ENCODE data around the gene OTOL1.

OTOL1 gene

DNA sequence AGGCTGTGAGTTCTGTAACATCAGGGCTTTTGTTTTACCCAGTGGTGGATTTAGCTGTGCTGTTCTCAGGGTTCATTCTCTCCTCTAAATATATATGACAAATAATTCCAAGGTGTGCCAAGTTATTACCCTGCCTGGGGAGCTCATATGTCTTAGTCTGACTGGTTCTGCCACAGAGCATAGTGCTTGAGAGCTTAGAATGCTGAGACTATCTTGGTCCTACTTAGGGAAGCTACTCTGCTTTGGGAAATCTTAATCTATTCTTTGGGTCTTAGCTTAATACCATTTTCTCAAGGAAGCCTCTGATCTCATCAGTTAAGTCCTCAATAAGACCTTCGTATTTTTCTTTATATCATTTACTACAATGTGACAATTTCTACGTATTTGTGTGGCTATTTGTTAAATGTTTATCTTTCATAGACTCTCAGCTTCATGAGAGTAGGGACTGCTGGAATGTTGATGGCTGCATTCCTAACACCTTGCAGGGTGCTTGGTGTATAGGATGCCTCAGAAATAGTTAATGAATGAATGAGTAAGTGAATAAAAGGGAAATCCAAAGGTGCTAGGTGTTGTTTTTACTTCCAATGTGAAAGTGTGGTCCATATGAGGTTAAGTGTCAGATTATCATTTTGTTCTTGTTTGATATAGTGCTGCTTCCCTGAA, 1.8 kb downstream of the OTOL1 start:
- TF ChIP-seq, protein P1, sequence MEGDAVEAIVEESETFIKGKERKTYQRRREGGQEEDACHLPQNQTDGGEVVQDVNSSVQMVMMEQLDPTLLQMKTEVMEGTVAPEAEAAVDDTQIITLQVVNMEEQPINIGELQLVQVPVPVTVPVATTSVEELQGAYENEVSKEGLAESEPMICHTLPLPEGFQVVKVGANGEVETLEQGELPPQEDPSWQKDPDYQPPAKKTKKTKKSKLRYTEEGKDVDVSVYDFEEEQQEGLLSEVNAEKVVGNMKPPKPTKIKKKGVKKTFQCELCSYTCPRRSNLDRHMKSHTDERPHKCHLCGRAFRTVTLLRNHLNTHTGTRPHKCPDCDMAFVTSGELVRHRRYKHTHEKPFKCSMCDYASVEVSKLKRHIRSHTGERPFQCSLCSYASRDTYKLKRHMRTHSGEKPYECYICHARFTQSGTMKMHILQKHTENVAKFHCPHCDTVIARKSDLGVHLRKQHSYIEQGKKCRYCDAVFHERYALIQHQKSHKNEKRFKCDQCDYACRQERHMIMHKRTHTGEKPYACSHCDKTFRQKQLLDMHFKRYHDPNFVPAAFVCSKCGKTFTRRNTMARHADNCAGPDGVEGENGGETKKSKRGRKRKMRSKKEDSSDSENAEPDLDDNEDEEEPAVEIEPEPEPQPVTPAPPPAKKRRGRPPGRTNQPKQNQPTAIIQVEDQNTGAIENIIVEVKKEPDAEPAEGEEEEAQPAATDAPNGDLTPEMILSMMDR (IDR thresholded peaks at IDR 0.05; ENCODE audit: insufficient read depth, low read depth, low read length, missing control alignments), result no peak
- no peak overlapping the region for H3K4me3 ChIP-seq (ENCODE audit: low read length)
- peak; percentile 6 for DNase-seq (ENCODE audit: low read depth)

DNA sequence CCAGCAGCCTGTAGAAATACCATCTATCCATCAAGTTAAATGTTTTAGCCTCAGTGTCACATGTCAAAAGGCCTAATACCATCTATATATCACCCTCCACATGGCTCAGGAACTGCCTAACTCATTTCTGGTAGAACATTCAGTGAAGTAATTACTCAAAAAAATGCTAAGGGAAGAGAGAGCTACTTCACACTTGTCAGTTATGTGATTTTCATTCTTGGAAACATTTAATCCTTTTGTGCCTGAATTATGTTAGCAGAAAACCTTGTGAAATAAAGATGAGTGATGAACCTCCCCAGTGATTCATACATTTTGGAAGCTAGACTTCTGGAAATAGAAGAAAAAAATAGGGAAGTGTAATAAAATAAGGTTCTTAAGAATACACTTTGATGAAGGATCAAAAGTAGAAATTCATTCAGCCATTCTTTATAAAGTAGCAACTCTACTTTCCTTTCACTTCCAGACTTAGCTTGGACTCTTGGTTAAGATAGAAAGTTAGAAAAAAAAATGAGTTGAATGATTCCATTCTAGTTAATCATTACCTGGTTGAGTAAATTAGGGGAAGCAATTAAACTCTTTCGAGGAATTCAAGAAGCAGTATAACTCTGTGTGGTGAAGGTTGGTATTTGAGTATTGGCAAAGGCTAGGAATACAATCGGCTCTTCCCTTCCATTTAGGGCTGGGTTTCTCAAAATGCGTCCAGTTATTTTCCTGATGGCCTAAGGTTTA, 3.6 kb downstream of the OTOL1 start:
- TF ChIP-seq, protein P1 (IDR thresholded peaks at IDR 0.05; ENCODE audit: insufficient read depth, low read depth, low read length, missing control alignments), result no peak
- peak; percentile 42 for DNase-seq (ENCODE audit: low read depth)
- no peak overlapping the region for H3K4me3 ChIP-seq (ENCODE audit: low read length)

DNA sequence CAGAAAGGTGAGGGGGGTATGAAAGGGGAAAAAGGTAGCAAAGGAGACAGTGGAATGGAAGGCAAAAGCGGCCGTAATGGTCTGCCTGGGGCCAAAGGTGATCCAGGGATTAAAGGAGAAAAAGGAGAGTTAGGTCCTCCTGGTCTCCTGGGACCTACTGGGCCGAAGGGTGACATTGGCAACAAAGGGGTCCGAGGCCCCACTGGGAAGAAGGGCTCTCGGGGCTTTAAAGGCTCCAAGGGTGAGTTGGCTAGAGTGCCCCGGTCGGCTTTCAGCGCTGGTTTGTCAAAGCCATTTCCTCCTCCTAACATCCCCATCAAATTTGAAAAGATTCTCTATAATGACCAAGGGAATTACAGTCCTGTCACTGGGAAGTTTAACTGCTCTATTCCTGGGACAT, 6.7 kb downstream of the OTOL1 start:
- H3K4me3 ChIP-seq (ENCODE audit: low read length), result no peak overlapping the region
- TF ChIP-seq, protein P1 (IDR thresholded peaks at IDR 0.05; ENCODE audit: insufficient read depth, low read depth, low read length, missing control alignments), result no peak
- DNase-seq (ENCODE audit: low read depth), result no peak

DNA sequence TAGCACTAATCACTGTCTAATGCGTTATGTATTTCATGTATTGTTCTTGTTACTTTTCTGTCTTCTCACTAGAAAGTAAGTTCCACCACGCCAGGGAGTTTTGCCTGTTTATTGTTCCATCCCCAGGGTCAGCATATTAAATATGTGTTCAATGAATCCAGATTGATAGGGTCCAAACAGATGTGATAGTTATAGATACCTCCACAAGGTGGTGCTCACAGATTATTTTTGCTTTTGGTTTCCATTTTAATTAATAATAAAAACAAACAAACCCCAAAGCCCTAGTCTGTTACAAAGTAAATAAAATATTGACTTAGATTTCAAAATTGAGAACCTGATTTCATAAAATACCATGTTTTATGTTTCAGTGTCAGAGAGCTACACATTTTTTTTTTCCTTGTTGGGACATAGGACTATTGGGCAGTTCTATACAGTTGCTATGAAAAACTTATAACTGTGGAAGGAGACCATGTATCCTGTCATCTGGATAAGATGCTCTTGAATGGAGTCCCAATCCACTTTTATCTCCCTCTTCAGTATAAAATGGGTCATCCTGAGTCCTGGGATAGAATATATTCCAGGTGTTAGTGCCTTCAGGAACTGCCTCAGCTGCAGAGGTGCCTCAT, 12.4 kb downstream of the OTOL1 start:
- TF ChIP-seq, protein P1 (IDR thresholded peaks at IDR 0.05; ENCODE audit: insufficient read depth, low read depth, low read length, missing control alignments), result peak; percentile 33
- H3K4me3 ChIP-seq (ENCODE audit: low read length), result no peak overlapping the region
- DNase-seq (ENCODE audit: low read depth), result peak; percentile 19

DNA sequence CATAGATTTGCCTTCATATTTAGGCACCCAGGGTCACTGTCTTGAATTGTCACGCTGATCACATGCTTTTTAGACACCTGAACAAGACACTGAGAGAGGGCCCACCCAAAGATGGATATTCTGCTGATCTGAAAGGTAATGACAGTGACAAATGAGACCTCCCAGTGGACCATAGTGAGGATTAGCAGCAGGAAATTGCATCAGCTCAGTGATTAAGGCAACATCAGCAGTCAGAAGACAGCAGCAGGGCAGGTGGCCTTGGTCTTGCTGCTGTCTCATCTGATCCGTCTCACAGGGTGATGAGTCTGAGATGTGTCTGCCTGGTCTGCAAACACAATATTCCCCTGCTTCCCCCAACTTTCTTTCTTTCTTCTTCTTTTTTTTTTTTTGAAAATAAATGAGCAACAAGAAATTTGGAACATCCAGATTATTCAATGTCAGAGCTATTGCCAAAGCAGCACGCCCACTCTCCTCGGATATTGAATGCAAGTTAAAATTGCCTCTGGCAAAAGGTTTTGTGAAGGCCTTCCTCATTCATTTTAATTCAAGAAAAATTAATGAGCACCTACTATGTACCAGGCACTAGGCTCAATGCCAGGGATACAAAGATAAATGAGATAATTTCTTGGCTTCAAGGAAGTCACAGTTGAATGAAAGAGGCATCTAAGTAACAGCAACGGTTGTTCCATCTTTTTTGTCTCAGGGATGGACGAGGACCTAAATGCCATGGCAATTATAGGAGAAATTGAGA, 14.1 kb downstream of the OTOL1 start:
- TF ChIP-seq, protein P1 (IDR thresholded peaks at IDR 0.05; ENCODE audit: insufficient read depth, low read depth, low read length, missing control alignments), result no peak
- H3K4me3 ChIP-seq (ENCODE audit: low read length), result no peak overlapping the region
- DNase-seq (ENCODE audit: low read depth), result peak; percentile 2

DNA sequence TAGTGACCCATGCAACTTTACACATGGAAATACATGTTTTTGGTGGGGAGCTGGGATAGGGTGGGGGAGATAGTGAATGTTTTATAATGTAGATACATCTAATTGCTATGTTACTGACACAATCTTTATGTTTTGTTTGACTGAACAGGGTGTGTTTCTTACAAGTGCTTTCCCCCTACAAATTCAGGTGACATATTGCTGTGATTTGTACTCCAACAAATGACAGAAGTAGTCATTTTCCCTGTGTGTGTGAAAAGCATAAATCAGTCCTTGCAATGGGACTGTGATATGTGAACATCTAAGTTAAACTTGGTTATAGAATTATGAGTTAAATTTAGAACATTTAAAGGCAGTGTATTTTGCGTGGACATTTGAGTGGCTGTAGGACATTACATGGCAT, 27.3 kb downstream of the OTOL1 start:
- no peak for DNase-seq (ENCODE audit: low read depth)
- H3K4me3 ChIP-seq (ENCODE audit: low read length), result no peak overlapping the region
- TF ChIP-seq, protein P1 (IDR thresholded peaks at IDR 0.05; ENCODE audit: insufficient read depth, low read depth, low read length, missing control alignments), result no peak
